ENCODE measurements around the gene MRPS6. TPM values are rescaled to one million over a fixed set of nuclear protein-coding genes. Genes with fewer than 3 reads are reported as not detected.

MRPS6 gene
- polyA plus RNA-seq, 4 donors, result 114 to 142 (median 126) TPM

- DNase-seq (ENCODE audit: low read depth in 4 of 4, low spot score in 2 of 4), result no peak
These were observed 21.6 kb downstream of the MRPS6 start for GRCh38 chr21:34094949-34095348.

- DNase-seq (ENCODE audit: low read depth in 4 of 4, low spot score in 2 of 4), result no peak
These were observed 24.1 kb downstream of the MRPS6 start for GRCh38 chr21:34097442-34097841.

GRCh38 chr21:34100337-34100736, 27.0 kb downstream of the MRPS6 start:
- DNase-seq (ENCODE audit: low read depth in 4 of 4, low spot score in 2 of 4), result no peak

GRCh38 chr21:34100790-34101189, 27.4 kb downstream of the MRPS6 start:
- no peak for DNase-seq (ENCODE audit: low read depth in 4 of 4, low spot score in 2 of 4)

GRCh38 chr21:34105947-34106541, 32.7 kb downstream of the MRPS6 start:
- no peak for DNase-seq (ENCODE audit: low read depth in 4 of 4, low spot score in 2 of 4)

GRCh38 chr21:34107606-34108005, 34.2 kb downstream of the MRPS6 start:
- DNase-seq (ENCODE audit: low read depth in 4 of 4, low spot score in 2 of 4), result no peak

- no peak for DNase-seq (ENCODE audit: low read depth in 4 of 4, low spot score in 2 of 4)
These were observed 35.7 kb downstream of the MRPS6 start for GRCh38 chr21:34109075-34109474.

GRCh38 chr21:34110594-34111202, 37.3 kb downstream of the MRPS6 start:
- DNase-seq (ENCODE audit: low read depth in 4 of 4, low spot score in 2 of 4), result no peak

GRCh38 chr21:34112316-34113033, 39.1 kb downstream of the MRPS6 start:
- DNase-seq (ENCODE audit: low read depth in 4 of 4, low spot score in 2 of 4), result no peak

GRCh38 chr21:34113842-34114241, 40.5 kb downstream of the MRPS6 start:
- DNase-seq (ENCODE audit: low read depth in 4 of 4, low spot score in 2 of 4), result no peak

- no peak for DNase-seq (ENCODE audit: low read depth in 4 of 4, low spot score in 2 of 4)
These were observed 41.8 kb downstream of the MRPS6 start for GRCh38 chr21:34115160-34115559.

- DNase-seq (ENCODE audit: low read depth in 4 of 4, low spot score in 2 of 4), result no peak
These were observed 43.2 kb downstream of the MRPS6 start for GRCh38 chr21:34116569-34116968.

GRCh38 chr21:34120867-34121266, 47.5 kb downstream of the MRPS6 start:
- no peak for DNase-seq (ENCODE audit: low read depth in 4 of 4, low spot score in 2 of 4)

GRCh38 chr21:34122047-34122446, 48.7 kb downstream of the MRPS6 start:
- no peak for DNase-seq (ENCODE audit: low read depth in 4 of 4, low spot score in 2 of 4)

- no peak for DNase-seq (ENCODE audit: low read depth in 4 of 4, low spot score in 2 of 4)
These were observed 50.2 kb downstream of the MRPS6 start for GRCh38 chr21:34123609-34124008.

GRCh38 chr21:34126269-34126668, 52.9 kb downstream of the MRPS6 start:
- no peak for DNase-seq (ENCODE audit: low read depth in 4 of 4, low spot score in 2 of 4)

- no peak for DNase-seq (ENCODE audit: low read depth in 4 of 4, low spot score in 2 of 4)
These were observed 53.3 kb downstream of the MRPS6 start for GRCh38 chr21:34126691-34127090.

GRCh38 chr21:34128124-34128523, 54.7 kb downstream of the MRPS6 start:
- no peak for DNase-seq (ENCODE audit: low read depth in 4 of 4, low spot score in 2 of 4)

GRCh38 chr21:34128674-34129038, 55.3 kb downstream of the MRPS6 start:
- no peak for DNase-seq (ENCODE audit: low read depth in 4 of 4, low spot score in 2 of 4)

- DNase-seq (ENCODE audit: low read depth in 4 of 4, low spot score in 2 of 4), result peak in 3 of 4 donors; percentile 51 to 80 (median 75)
These were observed 55.9 kb downstream of the MRPS6 start for GRCh38 chr21:34129039-34129891.
